HepG2 (cell line): Measurements from ENCODE around the gene SRSF10. TPM values are rescaled to one million over a fixed set of nuclear protein-coding genes. Genes with fewer than 3 reads are reported as not detected.
A peak's percentile ranks its signal among the peaks of the same experiment; 100 is the strongest.

ENCODE experiments used
- ATF5 ChIP-seq: sonication (generic); formaldehyde crosslinking; IDR thresholded peaks from 2 replicates; pipeline ENCODE4 v1.4.0; 2020; ENCODE audit warnings: mild to moderate bottlenecking, low read depth, missing genetic modification reagents
- CCAR2 ChIP-seq: fragments of 200-400 bp; formaldehyde crosslinking; optimal IDR thresholded peaks from 2 replicates; pipeline ENCODE3; 2018; ENCODE audit warnings: low read depth, mild to moderate bottlenecking, low read length, moderate library complexity
- CEBPG ChIP-seq: IDR thresholded peaks from 2 replicates; pipeline ENCODE4 v1.6.1; 2016
- CEBPZ ChIP-seq: IDR thresholded peaks from 2 replicates; pipeline ENCODE4 v1.6.1; 2012; ENCODE audit warnings: low read length, improper control_type of control experiment
- CENPBD1 ChIP-seq: sonication (generic); formaldehyde crosslinking; IDR thresholded peaks from 2 replicates; pipeline ENCODE4 v1.8.0; 2022; ENCODE audit warnings: missing genetic modification reagents, low read depth, mild to moderate bottlenecking, borderline replicate concordance
- CSRNP1 ChIP-seq: sonication (generic); formaldehyde crosslinking; IDR thresholded peaks from 2 replicates; pipeline ENCODE4 v1.8.1; 2023; ENCODE audit warnings: mild to moderate bottlenecking, missing genetic modification reagents
- CTCF ChIP-seq: sonication (generic); formaldehyde crosslinking; IDR thresholded peaks from 2 replicates; pipeline ENCODE4 v1.5.0; 2020; ENCODE audit warnings: mild to moderate bottlenecking, missing genetic modification reagents, moderate library complexity
- DBP ChIP-seq: sonication (generic); formaldehyde crosslinking; IDR thresholded peaks from 2 replicates; pipeline ENCODE4 v1.4.0; 2020; ENCODE audit warnings: missing genetic modification reagents; ENCODE audit errors: not compliant biosample characterization
- ERF ChIP-seq: IDR thresholded peaks from 2 replicates; pipeline ENCODE4 v1.6.1; 2018; ENCODE audit warnings: missing biosample characterization, missing genetic modification reagents
- GLI4 ChIP-seq: sonication (generic); formaldehyde crosslinking; IDR thresholded peaks from 2 replicates; pipeline ENCODE4 v1.5.1; 2020; ENCODE audit warnings: missing genetic modification reagents, mild to moderate bottlenecking, moderate library complexity, borderline replicate concordance
- HOXA9 ChIP-seq: sonication (generic); formaldehyde crosslinking; IDR thresholded peaks from 2 replicates; pipeline ENCODE4 v1.8.1; 2022; ENCODE audit warnings: missing genetic modification reagents, mild to moderate bottlenecking, moderate library complexity, borderline replicate concordance
- NFE2L2 ChIP-seq: fragments of 150-350 bp; IDR thresholded peaks from 2 replicates; pipeline ENCODE4 v1.6.1; 2014; ENCODE audit warnings: low read length
- RELA ChIP-seq: sonication (generic); formaldehyde crosslinking; IDR thresholded peaks from 2 replicates; pipeline ENCODE4 v1.4.0; 2020; ENCODE audit warnings: missing genetic modification reagents
- SATB2 ChIP-seq: sonication (generic); formaldehyde crosslinking; IDR thresholded peaks from 2 replicates; pipeline ENCODE4 v1.5.0; 2020; ENCODE audit warnings: missing genetic modification reagents
- ZNF550 ChIP-seq: sonication (generic); formaldehyde crosslinking; IDR thresholded peaks from 2 replicates; pipeline ENCODE4 v1.4.0; 2020; ENCODE audit warnings: mild to moderate bottlenecking, missing genetic modification reagents, borderline replicate concordance
- ZNF563 ChIP-seq: sonication (generic); formaldehyde crosslinking; IDR thresholded peaks from 2 replicates; pipeline ENCODE4 v1.8.0; 2022; ENCODE audit warnings: mild to moderate bottlenecking, moderate library complexity, missing genetic modification reagents
- ZNF607 ChIP-seq: sonication (generic); formaldehyde crosslinking; IDR thresholded peaks from 2 replicates; pipeline ENCODE4 v1.5.1; 2020; ENCODE audit warnings: missing genetic modification reagents, mild to moderate bottlenecking, borderline replicate concordance
- ZNF629 ChIP-seq: sonication (generic); formaldehyde crosslinking; conservative IDR thresholded peaks from 2 replicates; pipeline ENCODE4 v1.5.0; 2020; ENCODE audit warnings: missing genetic modification reagents
- ZNF747 ChIP-seq: sonication (generic); formaldehyde crosslinking; IDR thresholded peaks from 2 replicates; pipeline ENCODE4 v1.8.1; 2023; ENCODE audit warnings: missing genetic modification reagents, mild to moderate bottlenecking, borderline replicate concordance
- ZNF781 ChIP-seq: sonication (generic); formaldehyde crosslinking; IDR thresholded peaks from 2 replicates; pipeline ENCODE4 v1.5.1; 2020; ENCODE audit warnings: borderline replicate concordance, mild to moderate bottlenecking, missing genetic modification reagents; ENCODE audit errors: not compliant biosample characterization
- polyA plus RNA-seq, 8 experiments: library from polyadenylated mRNA; depleted of rRNA in 3 of 8; stranded (reverse) in 7 of 8; unstranded in 1 of 8; fragments of >200 nt; fragmentation: Illumina TruSeq in 4 of 8; extraction: Trizol in 4 of 8; gene quantifications; 2 replicates each; pipeline versions ENCODE4 v1.2.1 to v1.2.3, GENCODE V29; 2011 to 2016; ENCODE audit warnings: low read depth in 4 of 8, missing spikeins in 1 of 8, mixed read lengths in 1 of 8; ENCODE audit not compliant: insufficient read depth in 1 of 8
- total RNA-seq, 5 experiments: library from RNA; depleted of rRNA; stranded (reverse); fragments of >200 nt; fragmentation: Illumina TruSeq; extraction: Trizol; gene quantifications; 2 replicates each; pipeline ENCODE4 v1.2.3, GENCODE V29; 2016; ENCODE audit warnings: low read depth in 1 of 5

SRSF10 gene
- total and polyA plus RNA-seq, 2 of the 13 experiments (the other 11 are each of a cell fraction or from before 2014, with no cell fraction given), result 126 to 186 TPM

GRCh38 chr1:23959461-23960290, 20.5 kb downstream of the SRSF10 start, which contains the start of gene PNRC2 (continued):
- TF ChIP-seq CEBPZ (no peak), ATF5 (CRISPR knock-in tag) (no peak), ZNF747 (no peak; the same call in none of the 2 replicates), GLI4 (CRISPR knock-in tag) (no peak; the same call in 1 of the 2 replicates), RELA (CRISPR knock-in tag) (0 out of 2 replicates have a peak, but pooled peaks have one; percentile 62), CENPBD1 (no peak), ZNF781 (CRISPR knock-in tag) (peak; percentile 72), ZNF563 (CRISPR knock-in tag) (peak; percentile 84), CEBPG (CRISPR knock-in tag) (no peak; the same call in 1 of the 2 replicates), ZNF607 (peak; percentile 66; the same call in 1 of the 2 replicates), DBP (CRISPR knock-in tag) (no peak), HOXA9 (CRISPR knock-in tag) (no peak), NFE2L2 (no peak), CCAR2 (no peak), ZNF629 (CRISPR knock-in tag) (no peak), CTCF (no peak), ZNF550 (CRISPR knock-in tag) (no peak), SATB2 (CRISPR knock-in tag) (no peak), ERF (CRISPR knock-in tag) (peak; percentile 83), CSRNP1 (CRISPR knock-in tag) (0 out of 2 replicates have a peak, but pooled peaks have one; percentile 83)
